ENCODE data around the gene TUBGCP2.

DNA sequence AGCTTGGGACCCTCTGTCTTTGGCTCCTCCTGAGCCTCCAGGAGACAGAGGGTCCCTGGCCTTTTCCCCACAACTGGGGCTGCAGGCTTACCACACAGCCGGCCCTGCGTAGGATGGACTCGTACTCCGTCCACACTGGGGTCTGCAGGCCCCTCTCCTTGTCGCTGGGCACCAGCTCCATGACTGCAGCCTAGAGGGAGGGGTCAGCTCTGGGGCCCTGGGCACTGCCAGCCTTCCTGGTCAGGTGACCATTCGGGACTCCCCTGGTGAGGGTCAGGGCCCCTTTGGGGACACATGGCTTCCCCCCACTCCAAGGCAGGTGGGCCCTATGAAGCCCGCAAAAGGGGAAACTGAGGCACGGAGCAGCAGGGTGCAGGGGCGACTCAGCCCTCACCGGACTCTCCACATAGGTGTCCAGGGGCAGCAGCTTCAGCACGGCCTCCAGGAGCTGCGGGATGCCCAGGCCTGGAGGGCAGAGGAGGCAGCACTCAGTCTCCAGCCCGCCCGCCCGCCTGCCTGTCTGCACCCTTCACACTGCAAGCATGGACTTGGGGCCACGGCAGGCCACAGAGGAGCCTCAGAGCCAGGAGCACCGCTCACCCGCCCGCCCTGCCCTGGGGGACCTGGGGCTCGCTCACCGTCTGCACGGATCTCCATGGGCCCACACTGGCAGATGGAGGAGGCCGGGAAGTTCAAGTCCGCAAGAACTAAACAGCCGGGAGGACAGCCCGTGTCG lies 48.0 kb upstream of the TUBGCP2 start:
- TF ChIP-seq, protein P1, sequence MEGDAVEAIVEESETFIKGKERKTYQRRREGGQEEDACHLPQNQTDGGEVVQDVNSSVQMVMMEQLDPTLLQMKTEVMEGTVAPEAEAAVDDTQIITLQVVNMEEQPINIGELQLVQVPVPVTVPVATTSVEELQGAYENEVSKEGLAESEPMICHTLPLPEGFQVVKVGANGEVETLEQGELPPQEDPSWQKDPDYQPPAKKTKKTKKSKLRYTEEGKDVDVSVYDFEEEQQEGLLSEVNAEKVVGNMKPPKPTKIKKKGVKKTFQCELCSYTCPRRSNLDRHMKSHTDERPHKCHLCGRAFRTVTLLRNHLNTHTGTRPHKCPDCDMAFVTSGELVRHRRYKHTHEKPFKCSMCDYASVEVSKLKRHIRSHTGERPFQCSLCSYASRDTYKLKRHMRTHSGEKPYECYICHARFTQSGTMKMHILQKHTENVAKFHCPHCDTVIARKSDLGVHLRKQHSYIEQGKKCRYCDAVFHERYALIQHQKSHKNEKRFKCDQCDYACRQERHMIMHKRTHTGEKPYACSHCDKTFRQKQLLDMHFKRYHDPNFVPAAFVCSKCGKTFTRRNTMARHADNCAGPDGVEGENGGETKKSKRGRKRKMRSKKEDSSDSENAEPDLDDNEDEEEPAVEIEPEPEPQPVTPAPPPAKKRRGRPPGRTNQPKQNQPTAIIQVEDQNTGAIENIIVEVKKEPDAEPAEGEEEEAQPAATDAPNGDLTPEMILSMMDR (IDR thresholded peaks at IDR 0.05) = no peak
- no peak for TF ChIP-seq POLR2A (IDR thresholded peaks at IDR 0.05)
- no peak for TF ChIP-seq EP300 (IDR thresholded peaks at IDR 0.05)

Data from ovary (tissue), 3 donors.